ENCODE results near the gene ZBTB12. TPM values are rescaled to one million over a fixed set of nuclear protein-coding genes. Genes with fewer than 3 reads are reported as not detected.
A peak's percentile ranks its signal among the peaks of the same experiment; 100 is the strongest.

ZBTB12 gene
- total and polyA plus RNA-seq, 4 donors = 2.8 to 7.3 (median 5.2) TPM

- Histone ChIP-seq H3K27me3 (ENCODE audit: control insufficient read depth in 3 of 3, insufficient read depth in 3 of 3, low read length in 2 of 3) (no peaks in the 10 kb centered on the region), H3K4me3 (peak overlapping the region; percentile 78), H3K9me3 (ENCODE audit: control insufficient read depth in 4 of 4, insufficient read depth in 3 of 4, low read length in 3 of 4) (no peaks in the 10 kb centered on the region), H3K4me1 (ENCODE audit: control insufficient read depth in 5 of 5, insufficient read depth in 5 of 5, low read length in 5 of 5) (peaks cover 0 to 42% (median 9%) of the 10 kb centered on the region in 5 donors), H3K27ac (ENCODE audit: low read depth in 1 of 2, low read length in 1 of 2) (peak overlapping the region; percentile 57 to 59), H3K9ac (ENCODE audit: insufficient read depth in 1 of 2, low read length in 2 of 2) (peak overlapping the region; percentile 31 to 84), H3K36me3 (ENCODE audit: control insufficient read depth in 4 of 4, insufficient read depth in 4 of 4, low read length in 4 of 4) (peaks cover 0 to 9% (median 7%) of the 10 kb centered on the region in 4 donors)
- WGBS, 2 donors = 16 to 20% methylated on average over 8 of the region's 8 CpGs
- TF ChIP-seq CTCF (IDR thresholded peaks at IDR 0.05; ENCODE audit: control extremely low read depth, extremely low read depth) = no peak
- ATAC-seq (ENCODE audit: insufficient read depth, low FRiP score) (no peak), DNase-seq (peak in 2 of 3 donors; percentile 58 to 65)
These were observed 3.4 kb downstream of the ZBTB12 start for GRCh38 chr6:31898383-31899011.

GRCh38 chr6:31897612-31898382, 4.1 kb downstream of the ZBTB12 start, which contains the start of gene EHMT2:
Gene EHMT2, minus strand, starts transcription at chr6:31897698. Its CDS starts 21 bp downstream, at chr6:31897677.
- ATAC-seq (ENCODE audit: insufficient read depth, low FRiP score) = peak; percentile 70
- peaks cover 0 to 39% (median 9%) of the 10 kb centered on the region in 5 donors for H3K4me1 ChIP-seq (ENCODE audit: control insufficient read depth in 5 of 5, insufficient read depth in 5 of 5, low read length in 5 of 5)
- DNase-seq = peak; percentile 89 to 92 (median 90)
- H3K9me3 ChIP-seq (ENCODE audit: control insufficient read depth in 4 of 4, insufficient read depth in 3 of 4, low read length in 3 of 4) = no peaks in the 10 kb centered on the region
- peak within 1 kb of the TSS; percentile 67 to 72 for H3K27ac ChIP-seq (ENCODE audit: low read depth in 1 of 2, low read length in 1 of 2)
- WGBS, 2 donors = 0 to 1% methylated on average over 39 to 49 of the region's 49 CpGs
- H3K4me3 ChIP-seq = peak within 1 kb of the TSS; percentile 78
- TF ChIP-seq CTCF (IDR thresholded peaks at IDR 0.05; ENCODE audit: control extremely low read depth, extremely low read depth) = no peak
- peaks cover 0 to 16% (median 11%) of the 10 kb centered on the region in 4 donors for H3K36me3 ChIP-seq (ENCODE audit: control insufficient read depth in 4 of 4, insufficient read depth in 4 of 4, low read length in 4 of 4)
- no peaks in the 10 kb centered on the region for H3K27me3 ChIP-seq (ENCODE audit: control insufficient read depth in 3 of 3, insufficient read depth in 3 of 3, low read length in 2 of 3)
- H3K9ac ChIP-seq (ENCODE audit: insufficient read depth in 1 of 2, low read length in 2 of 2) = peak within 1 kb of the TSS; percentile 31 to 84

- no peak for ATAC-seq (ENCODE audit: insufficient read depth, low FRiP score)
- no peaks in the 10 kb centered on the region for H3K27me3 ChIP-seq (ENCODE audit: control insufficient read depth in 3 of 3, insufficient read depth in 3 of 3, low read length in 2 of 3)
These were observed 4.9 kb downstream of the ZBTB12 start for GRCh38 chr6:31896856-31897611.

More at GRCh38 chr6:31896856-31897611, 4.9 kb downstream of the ZBTB12 start:
- no peaks in the 10 kb centered on the region for H3K9me3 ChIP-seq (ENCODE audit: control insufficient read depth in 4 of 4, insufficient read depth in 3 of 4, low read length in 3 of 4)
- peak overlapping the region; percentile 78 for H3K4me3 ChIP-seq
- 2 to 3% methylated on average over 19 to 60 of the region's 62 CpGs for WGBS, 2 donors
- DNase-seq = peak in 2 of 3 donors; percentile 25 to 29
- peaks cover 3 to 18% (median 16%) of the 10 kb centered on the region in 4 donors for H3K36me3 ChIP-seq (ENCODE audit: control insufficient read depth in 4 of 4, insufficient read depth in 4 of 4, low read length in 4 of 4)
- peak overlapping the region in 1 of 2 donors; percentile 19 for H3K9ac ChIP-seq (ENCODE audit: insufficient read depth in 1 of 2, low read length in 2 of 2)
- TF ChIP-seq CTCF (IDR thresholded peaks at IDR 0.05; ENCODE audit: control extremely low read depth, extremely low read depth) = no peak
- H3K4me1 ChIP-seq (ENCODE audit: control insufficient read depth in 5 of 5, insufficient read depth in 5 of 5, low read length in 5 of 5) = peaks cover 0 to 34% (median 6%) of the 10 kb centered on the region in 5 donors
- H3K27ac ChIP-seq (ENCODE audit: low read depth in 1 of 2, low read length in 1 of 2) = peak overlapping the region; percentile 67 to 72

Measured in lung (tissue), 12 donors.